ENCODE data around the gene RRP15. TPM values are rescaled to one million over a fixed set of nuclear protein-coding genes. Genes with fewer than 3 reads are reported as not detected.

The RRP15 gene
- polyA plus RNA-seq, 1 donor (not counting 4 experiments of a cell fraction or from before 2014, with no cell fraction given): 15.8 TPM

DNA sequence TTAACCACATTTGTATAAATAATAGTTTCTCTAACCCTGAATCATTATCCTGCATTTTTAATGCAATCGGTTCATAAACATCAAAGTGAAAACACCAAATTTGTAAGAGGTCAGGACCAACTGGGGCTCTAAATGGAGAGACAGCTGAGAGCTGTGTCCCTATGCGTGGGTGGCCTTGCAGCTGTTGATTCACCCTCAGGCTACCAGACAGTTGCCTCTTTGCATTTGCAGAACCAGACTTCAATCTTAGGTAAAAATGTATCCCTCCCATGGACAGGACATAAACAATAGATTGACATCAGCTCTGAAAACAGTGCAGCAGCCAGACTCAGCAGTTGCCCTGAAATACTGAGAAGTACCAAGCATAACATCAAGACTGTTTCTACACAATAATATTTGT, 51.2 kb downstream of the RRP15 start:
- H3K79me2 ChIP-seq (ENCODE audit: control insufficient read depth, insufficient read depth, low read length): no peaks in the 10 kb centered on the region
- no peak overlapping the region for H3K27ac ChIP-seq (ENCODE audit: control insufficient read depth, insufficient read depth, low read length)
- no peaks in the 10 kb centered on the region for H3K9me3 ChIP-seq (ENCODE audit: control insufficient read depth, low read depth, low read length)
- FAIRE-seq: no peak
- no peaks in the 10 kb centered on the region for H4K20me1 ChIP-seq (ENCODE audit: control insufficient read depth, extremely low read depth, insufficient read depth, low read length)
- peaks cover 3% of the 10 kb centered on the region for H3K4me1 ChIP-seq (ENCODE audit: control insufficient read depth, extremely low read depth, insufficient read depth, low read length)
- H3K9ac ChIP-seq (ENCODE audit: control insufficient read depth, extremely low read depth, insufficient read depth, low read length): no peak overlapping the region
- no peak overlapping the region for H3K4me3 ChIP-seq (ENCODE audit: control insufficient read depth in 2 of 3, extremely low read depth in 1 of 3, insufficient read depth in 2 of 3, low read depth in 1 of 3, low read length in 3 of 3)
- dilution Hi-C loops (cut with MboI; ENCODE audit: extremely low pct_ligation_motif_present, low sequenced_read_pairs): no loop called here
- no peak overlapping the region for H3K4me2 ChIP-seq (ENCODE audit: control insufficient read depth, extremely low read depth, insufficient read depth, low read depth, low read length)
- H3K9me1 ChIP-seq (ENCODE audit: control insufficient read depth, extremely low read depth, insufficient read depth, low read length): no peaks in the 10 kb centered on the region
- no peak for DNase-seq (ENCODE audit: low read depth, low spot score)
- H3K36me3 ChIP-seq (ENCODE audit: control insufficient read depth in 2 of 2, extremely low read depth in 1 of 2, insufficient read depth in 2 of 2, low read length in 2 of 2): no peaks in the 10 kb centered on the region
- no peaks in the 10 kb centered on the region for H3K27me3 ChIP-seq (ENCODE audit: control insufficient read depth, extremely low read depth, insufficient read depth, low read length)
- TF ChIP-seq, protein P1, sequence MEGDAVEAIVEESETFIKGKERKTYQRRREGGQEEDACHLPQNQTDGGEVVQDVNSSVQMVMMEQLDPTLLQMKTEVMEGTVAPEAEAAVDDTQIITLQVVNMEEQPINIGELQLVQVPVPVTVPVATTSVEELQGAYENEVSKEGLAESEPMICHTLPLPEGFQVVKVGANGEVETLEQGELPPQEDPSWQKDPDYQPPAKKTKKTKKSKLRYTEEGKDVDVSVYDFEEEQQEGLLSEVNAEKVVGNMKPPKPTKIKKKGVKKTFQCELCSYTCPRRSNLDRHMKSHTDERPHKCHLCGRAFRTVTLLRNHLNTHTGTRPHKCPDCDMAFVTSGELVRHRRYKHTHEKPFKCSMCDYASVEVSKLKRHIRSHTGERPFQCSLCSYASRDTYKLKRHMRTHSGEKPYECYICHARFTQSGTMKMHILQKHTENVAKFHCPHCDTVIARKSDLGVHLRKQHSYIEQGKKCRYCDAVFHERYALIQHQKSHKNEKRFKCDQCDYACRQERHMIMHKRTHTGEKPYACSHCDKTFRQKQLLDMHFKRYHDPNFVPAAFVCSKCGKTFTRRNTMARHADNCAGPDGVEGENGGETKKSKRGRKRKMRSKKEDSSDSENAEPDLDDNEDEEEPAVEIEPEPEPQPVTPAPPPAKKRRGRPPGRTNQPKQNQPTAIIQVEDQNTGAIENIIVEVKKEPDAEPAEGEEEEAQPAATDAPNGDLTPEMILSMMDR (optimal IDR thresholded peaks at IDR 0.05 in 1 of 3, IDR thresholded peaks at IDR 0.05 in 1 of 3, conservative IDR thresholded peaks at IDR 0.05 in 1 of 3; ENCODE audit: extremely low read depth in 1 of 3, insufficient read depth in 2 of 3, low read length in 3 of 3): no peak
- no peak for TF ChIP-seq EZH2 (IDR thresholded peaks at IDR 0.05; ENCODE audit: low read length)
- no peak overlapping the region for H2AFZ ChIP-seq (ENCODE audit: control insufficient read depth, low read length)

DNA sequence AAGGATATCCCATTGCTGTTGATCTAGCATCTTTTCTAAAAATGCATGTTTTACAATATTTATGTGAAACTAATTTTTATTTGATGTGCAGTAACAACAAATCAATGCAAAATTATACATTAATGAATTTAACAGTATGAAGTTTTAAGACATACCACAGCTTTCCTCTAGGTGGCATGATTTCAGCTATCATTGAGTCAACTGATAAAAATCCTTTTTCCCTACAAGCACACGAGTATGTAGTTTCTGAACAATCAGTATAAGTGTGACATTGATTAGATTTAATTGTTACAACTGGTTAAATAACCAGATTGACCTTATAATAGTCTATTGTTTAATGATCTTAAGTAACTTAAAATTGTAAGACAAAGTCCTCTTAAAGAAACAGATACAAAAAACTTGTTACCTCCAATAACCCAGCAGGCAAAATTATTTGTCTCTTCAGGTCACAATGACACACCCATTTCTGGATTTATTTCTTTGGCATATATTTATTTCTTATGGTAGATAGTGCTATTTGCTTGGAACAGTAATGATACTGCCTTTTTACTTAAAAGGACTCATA, 54.3 kb downstream of the RRP15 start:
- Histone ChIP-seq H4K20me1 (ENCODE audit: control insufficient read depth, extremely low read depth, insufficient read depth, low read length) (no peaks in the 10 kb centered on the region), H3K36me3 (ENCODE audit: control insufficient read depth in 2 of 2, extremely low read depth in 1 of 2, insufficient read depth in 2 of 2, low read length in 2 of 2) (no peaks in the 10 kb centered on the region), H3K4me3 (ENCODE audit: control insufficient read depth in 2 of 3, extremely low read depth in 1 of 3, insufficient read depth in 2 of 3, low read depth in 1 of 3, low read length in 3 of 3) (no peak overlapping the region), H3K9me1 (ENCODE audit: control insufficient read depth, extremely low read depth, insufficient read depth, low read length) (no peaks in the 10 kb centered on the region), H3K27me3 (ENCODE audit: control insufficient read depth, extremely low read depth, insufficient read depth, low read length) (no peaks in the 10 kb centered on the region), H3K9me3 (ENCODE audit: control insufficient read depth, low read depth, low read length) (no peaks in the 10 kb centered on the region), H3K4me2 (ENCODE audit: control insufficient read depth, extremely low read depth, insufficient read depth, low read depth, low read length) (no peak overlapping the region), H3K79me2 (ENCODE audit: control insufficient read depth, insufficient read depth, low read length) (no peaks in the 10 kb centered on the region), H3K4me1 (ENCODE audit: control insufficient read depth, extremely low read depth, insufficient read depth, low read length) (peaks cover 3% of the 10 kb centered on the region), H3K9ac (ENCODE audit: control insufficient read depth, extremely low read depth, insufficient read depth, low read length) (no peak overlapping the region), H2AFZ (ENCODE audit: control insufficient read depth, low read length) (no peak overlapping the region), H3K27ac (ENCODE audit: control insufficient read depth, insufficient read depth, low read length) (no peak overlapping the region)
- FAIRE-seq: no peak
- DNase-seq (ENCODE audit: low read depth, low spot score): no peak
- no peak for TF ChIP-seq EZH2 (IDR thresholded peaks at IDR 0.05; ENCODE audit: low read length)
- TF ChIP-seq, protein P1 (optimal IDR thresholded peaks at IDR 0.05 in 1 of 3, IDR thresholded peaks at IDR 0.05 in 1 of 3, conservative IDR thresholded peaks at IDR 0.05 in 1 of 3; ENCODE audit: extremely low read depth in 1 of 3, insufficient read depth in 2 of 3, low read length in 3 of 3): peak in 2 of 3 experiments; percentile 46 to 55
- dilution Hi-C loops (cut with MboI; ENCODE audit: extremely low pct_ligation_motif_present, low sequenced_read_pairs): no loop called here

Measured in keratinocyte (primary cell).